HUES64 (cell line): Measurements from ENCODE around the gene CAV2.

Experiments used
- H3K27ac ChIP-seq: 2 replicates; pipeline ENCODE4 v1.7.0; 2013; ENCODE audit warnings: low read depth, low read length, inconsistent platforms
- H3K27me3 ChIP-seq: 2 replicates; pipeline ENCODE4 v1.6.1; 2013; ENCODE audit warnings: mild to moderate bottlenecking, low read length; ENCODE audit not compliant: insufficient read depth
- H3K36me3 ChIP-seq: 2 replicates; pipeline ENCODE4 v1.6.1; 2013; ENCODE audit warnings: mild to moderate bottlenecking, low read length; ENCODE audit not compliant: insufficient read depth
- H3K4me1 ChIP-seq: 2 replicates; pipeline ENCODE4 v1.6.1; 2013; ENCODE audit warnings: mild to moderate bottlenecking, low read length, moderate library complexity; ENCODE audit not compliant: insufficient read depth
- H3K4me3 ChIP-seq: 2 replicates; pipeline ENCODE4 v1.5.1; 2013; ENCODE audit warnings: mild to moderate bottlenecking, low read length, moderate library complexity
- H3K9ac ChIP-seq: 2 replicates; pipeline ENCODE4 v1.6.1; 2013; ENCODE audit warnings: mild to moderate bottlenecking, low read depth, low read length
- H3K9me3 ChIP-seq: 2 replicates; pipeline ENCODE4 v1.6.1; 2013; ENCODE audit warnings: low read depth, low read length; ENCODE audit not compliant: insufficient read depth
- WGBS: fragments of 150-250, 120-280 bp; methylation state at CpG from one replicate; pipeline ENCODE4 v1.1.7; 2013; ENCODE audit warnings: missing lambda C conversion rate; 5-methylcytosine and 5-hydroxymethylcytosine counted together

Gene CAV2

GRCh38 chr7:116549370-116549769 lies 49.8 kb downstream of the CAV2 start:
- Histone ChIP-seq H3K4me1 (no peaks in the 10 kb centered on the region), H3K4me3 (no peak overlapping the region), H3K9me3 (no peaks in the 10 kb centered on the region), H3K27ac (no peak overlapping the region), H3K27me3 (no peaks in the 10 kb centered on the region), H3K36me3 (peaks cover 6% of the 10 kb centered on the region; the same call in 1 of the 2 replicates), H3K9ac (no peak overlapping the region)

DNA sequence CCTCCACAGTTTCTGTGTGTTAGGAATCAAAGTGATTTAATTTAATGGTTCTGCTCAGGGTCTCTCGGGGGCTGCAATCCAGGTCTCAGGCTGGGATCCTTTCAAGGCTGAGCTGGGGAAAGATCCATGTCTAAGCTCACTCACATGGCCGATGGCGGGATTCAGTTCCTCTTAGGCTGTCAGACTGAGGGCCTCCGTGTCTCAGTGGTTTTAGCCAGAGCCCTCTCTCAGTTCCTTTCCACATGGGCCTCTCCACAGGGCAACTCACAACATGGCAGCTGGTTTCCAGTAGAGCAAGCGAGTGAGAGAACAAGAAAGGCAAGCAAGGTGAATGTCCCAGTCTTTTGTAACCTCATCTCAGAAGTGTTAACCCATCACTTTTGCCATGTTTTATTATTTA lies 52.2 kb downstream of the CAV2 start:
- WGBS = 93% methylated on average over 5 of the region's 5 CpGs

GRCh38 chr7:116552602-116553001 lies 53.1 kb downstream of the CAV2 start:
- H3K9ac ChIP-seq = no peak overlapping the region
- 100% methylated on average over 1 of the region's 1 CpG for WGBS
- no peaks in the 10 kb centered on the region for H3K27me3 ChIP-seq
- H3K4me1 ChIP-seq = no peaks in the 10 kb centered on the region
- H3K36me3 ChIP-seq = no peaks in the 10 kb centered on the region; the same call in 1 of the 2 replicates
- H3K9me3 ChIP-seq = no peaks in the 10 kb centered on the region
- H3K4me3 ChIP-seq = no peak overlapping the region
- no peak overlapping the region for H3K27ac ChIP-seq

More for the DNA sequence above, 52.2 kb downstream of the CAV2 start:
- H3K4me3 ChIP-seq = no peak overlapping the region
- H3K9me3 ChIP-seq = no peaks in the 10 kb centered on the region
- H3K36me3 ChIP-seq = no peaks in the 10 kb centered on the region; the same call in 1 of the 2 replicates
- no peaks in the 10 kb centered on the region for H3K27me3 ChIP-seq
- no peaks in the 10 kb centered on the region for H3K4me1 ChIP-seq
- H3K9ac ChIP-seq = no peak overlapping the region
- H3K27ac ChIP-seq = no peak overlapping the region

DNA sequence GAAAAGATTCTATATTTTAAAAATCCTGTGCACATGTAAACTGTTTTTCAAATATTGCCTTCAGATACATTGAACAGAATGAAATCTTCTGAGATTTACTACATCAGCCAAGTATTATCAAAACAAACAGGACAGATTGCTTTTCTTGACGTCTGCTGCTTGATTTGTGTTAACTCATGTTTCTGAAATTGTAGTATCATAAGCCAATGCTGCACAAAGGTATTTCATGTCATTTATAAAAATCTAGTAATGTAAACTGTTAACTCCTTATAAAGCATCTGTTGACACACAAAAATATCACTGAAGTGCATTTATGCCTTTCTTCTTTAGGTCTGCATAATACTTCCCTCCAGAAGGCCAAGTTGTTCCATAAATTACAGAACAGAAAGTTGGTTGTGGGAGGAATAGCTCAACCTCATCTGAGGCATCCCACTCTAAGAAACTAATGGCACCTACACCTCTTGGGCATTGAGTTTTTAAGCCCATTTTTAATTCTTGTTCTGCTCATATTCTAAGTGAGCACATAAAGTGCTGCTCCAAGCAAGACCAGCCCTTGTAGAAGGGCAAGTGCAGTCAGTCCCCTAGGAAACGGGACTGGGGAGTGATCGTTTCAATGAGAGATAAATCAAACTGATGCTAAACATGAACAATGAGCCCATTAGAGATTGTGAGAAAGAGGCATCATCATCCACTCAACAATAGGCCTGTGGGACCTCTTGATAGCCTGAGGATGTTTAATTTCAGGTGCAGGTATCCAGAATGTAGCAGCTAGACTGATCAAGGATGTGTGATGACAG lies 53.8 kb downstream of the CAV2 start:
- Histone ChIP-seq H3K9me3 (no peaks in the 10 kb centered on the region), H3K36me3 (no peaks in the 10 kb centered on the region; the same call in 1 of the 2 replicates), H3K27me3 (no peaks in the 10 kb centered on the region), H3K4me3 (no peak overlapping the region), H3K9ac (no peak overlapping the region), H3K4me1 (no peaks in the 10 kb centered on the region), H3K27ac (no peak overlapping the region)
- 93% methylated on average over 2 of the region's 3 CpGs for WGBS

DNA sequence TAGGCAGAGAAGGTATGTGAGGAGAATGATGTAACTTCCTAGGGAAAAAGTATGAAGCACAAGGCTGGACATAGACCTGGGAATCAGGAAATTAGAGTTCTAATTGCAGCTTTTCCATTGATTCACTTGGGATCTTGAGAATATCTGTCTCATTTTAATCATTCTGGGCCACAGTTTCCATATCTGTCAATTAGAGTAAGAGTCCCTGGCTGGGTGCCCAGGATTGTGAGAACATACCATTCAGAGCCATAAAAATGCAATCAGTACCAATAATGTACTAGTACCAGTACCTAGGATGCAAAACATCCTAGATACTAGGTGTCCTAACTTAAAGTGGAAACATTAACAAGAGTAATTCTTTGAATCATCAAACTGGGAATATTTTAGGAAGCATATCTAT lies 54.9 kb downstream of the CAV2 start:
- Histone ChIP-seq H3K27ac (no peak overlapping the region), H3K27me3 (no peaks in the 10 kb centered on the region), H3K9me3 (no peaks in the 10 kb centered on the region), H3K9ac (no peak overlapping the region), H3K4me3 (no peak overlapping the region), H3K36me3 (peaks cover 7% of the 10 kb centered on the region; the same call in 1 of the 2 replicates), H3K4me1 (no peaks in the 10 kb centered on the region)

DNA sequence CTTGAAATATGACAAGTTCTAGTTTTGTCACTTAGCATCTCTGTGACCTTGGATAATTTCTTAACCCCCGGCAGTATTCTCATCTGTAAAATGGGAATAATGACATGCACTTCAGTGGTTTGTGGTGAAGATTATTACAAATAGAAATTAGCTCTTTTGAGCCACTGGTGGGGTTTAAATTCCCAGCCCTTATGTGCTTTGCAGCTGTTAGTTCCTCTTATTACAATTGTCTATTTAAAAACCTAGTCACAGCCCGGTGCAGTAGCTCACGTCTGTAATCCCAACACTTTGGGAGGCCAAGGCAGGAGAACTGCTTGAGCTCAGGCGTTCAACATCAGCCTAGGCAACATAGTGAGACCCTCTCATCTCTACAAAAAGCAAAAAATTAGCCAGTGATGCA lies 55.4 kb downstream of the CAV2 start:
- H3K36me3 ChIP-seq = peaks cover 12% of the 10 kb centered on the region; the same call in 1 of the 2 replicates
- H3K9ac ChIP-seq = no peak overlapping the region
- no peaks in the 10 kb centered on the region for H3K27me3 ChIP-seq
- no peaks in the 10 kb centered on the region for H3K4me1 ChIP-seq
- whole genome bisulfite sequencing = 92% methylated on average over 4 of the region's 4 CpGs
- H3K9me3 ChIP-seq = no peaks in the 10 kb centered on the region
- no peak overlapping the region for H3K27ac ChIP-seq
- no peak overlapping the region for H3K4me3 ChIP-seq

DNA sequence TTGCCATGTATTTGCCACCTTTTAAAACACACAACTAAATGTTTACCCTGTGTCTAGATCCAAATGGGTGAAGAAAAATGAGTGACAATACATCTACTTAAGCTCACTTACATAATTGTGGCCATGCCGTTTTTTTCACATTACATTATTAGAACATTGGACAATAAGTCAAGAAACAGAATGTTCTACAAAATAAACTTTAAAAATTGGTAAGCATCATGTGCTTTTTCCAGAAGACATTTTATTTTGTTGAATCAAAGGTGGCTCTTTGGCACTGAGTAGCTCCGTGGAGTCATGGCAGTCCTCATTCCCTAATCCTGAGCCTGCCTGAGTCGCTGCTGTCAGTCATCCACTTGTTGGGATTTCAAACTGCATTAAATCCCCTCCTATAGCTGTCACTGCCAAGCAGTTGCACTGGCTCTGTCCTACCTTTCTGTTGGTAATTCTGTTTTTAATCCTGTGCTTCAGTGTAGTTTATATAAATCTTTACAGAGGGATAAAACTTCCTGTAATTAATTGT lies 57.6 kb downstream of the CAV2 start:
- Histone ChIP-seq H3K9me3 (no peaks in the 10 kb centered on the region), H3K27ac (no peak overlapping the region), H3K27me3 (no peaks in the 10 kb centered on the region), H3K36me3 (peaks cover 14% of the 10 kb centered on the region; the same call in 1 of the 2 replicates), H3K4me3 (no peak overlapping the region), H3K9ac (no peak overlapping the region), H3K4me1 (no peaks in the 10 kb centered on the region)
- 88% methylated on average over 3 of the region's 3 CpGs for WGBS

GRCh38 chr7:116557901-116558300 lies 58.4 kb downstream of the CAV2 start:
- 89% methylated on average over 3 of the region's 4 CpGs for WGBS
- no peaks in the 10 kb centered on the region for H3K9me3 ChIP-seq
- no peaks in the 10 kb centered on the region for H3K27me3 ChIP-seq
- H3K36me3 ChIP-seq = peaks cover 14% of the 10 kb centered on the region; the same call in 1 of the 2 replicates
- no peak overlapping the region for H3K9ac ChIP-seq
- H3K4me3 ChIP-seq = no peak overlapping the region
- no peaks in the 10 kb centered on the region for H3K4me1 ChIP-seq
- no peak overlapping the region for H3K27ac ChIP-seq
